DND-41 (cell line): ENCODE measurements around the gene IGSF21.

Source experiments
- CTCF ChIP-seq: IDR thresholded peaks from 2 replicates; pipeline ENCODE4 v1.5.1; 2012; ENCODE audit warnings: borderline replicate concordance, low read length, moderate library complexity, mild to moderate bottlenecking; ENCODE audit not compliant: poor library complexity, severe bottlenecking; ENCODE audit errors: extremely low read depth
- EZH2 ChIP-seq: IDR thresholded peaks from 3 replicates; pipeline ENCODE4 v1.6.1; 2012; ENCODE audit warnings: borderline replicate concordance, low read depth, mild to moderate bottlenecking, moderate library complexity, low read length, inconsistent platforms; ENCODE audit not compliant: severe bottlenecking

- TF ChIP-seq CTCF: no peak
- no peak for TF ChIP-seq EZH2
Observed at GRCh38 chr1:18140411-18140810, 32.8 kb downstream of the IGSF21 start.
